Measurements from ENCODE around the gene C6orf47. TPM values are rescaled to one million over a fixed set of nuclear protein-coding genes. Genes with fewer than 3 reads are reported as not detected.

The C6orf47 gene
- total RNA-seq, 1 donor from 2014 or later = 14.1 TPM

- DNase-seq = no peak
These were observed 915 bp upstream of the C6orf47 start for GRCh38 chr6:31661262-31662123.

- DNase-seq = no peak
These were observed 763 bp downstream of the C6orf47 start for GRCh38 chr6:31659649-31660380.

GRCh38 chr6:31658983-31659648 is 1.5 kb downstream of the C6orf47 start:
- no peak for DNase-seq

DNA sequence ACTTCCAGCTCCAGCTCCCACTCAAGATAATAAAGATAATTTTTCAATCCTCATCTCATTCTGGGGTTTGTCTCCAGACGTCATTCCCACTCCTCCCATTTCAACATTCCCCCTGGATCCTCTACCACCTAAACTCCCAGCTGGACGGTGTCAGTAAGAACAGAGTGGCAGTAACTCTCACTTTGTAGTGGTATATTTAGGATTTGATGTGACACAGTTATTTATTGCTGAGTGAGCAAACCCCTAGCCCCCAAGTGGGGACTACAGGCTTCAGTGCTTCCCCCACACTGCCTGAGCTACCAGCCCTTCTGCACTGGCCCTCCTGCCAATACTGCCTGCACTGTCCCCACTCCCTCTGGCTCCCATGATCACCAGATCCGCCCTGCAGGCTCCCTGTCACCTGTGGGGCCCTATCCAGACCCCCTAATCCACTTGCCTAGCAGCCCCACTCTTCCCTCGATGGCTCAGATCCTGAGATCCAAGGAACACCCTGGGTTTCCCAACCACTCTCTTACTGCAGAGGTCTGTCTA is 2.4 kb downstream of the C6orf47 start:
- no peak for DNase-seq

- DNase-seq = no peak
These were observed 3.0 kb downstream of the C6orf47 start for GRCh38 chr6:31657406-31658157.

- DNase-seq = no peak
These were observed 5.0 kb downstream of the C6orf47 start, which contains the start of gene APOM for GRCh38 chr6:31655349-31656237. APOM (plus strand) TSS chr6:31655894; CDS start chr6:31655967, 73 bp downstream.

- no peak for DNase-seq
These were observed 5.8 kb downstream of the C6orf47 start for GRCh38 chr6:31654574-31655348.

GRCh38 chr6:31652925-31653724 is 7.5 kb downstream of the C6orf47 start:
- DNase-seq = no peak

DNA sequence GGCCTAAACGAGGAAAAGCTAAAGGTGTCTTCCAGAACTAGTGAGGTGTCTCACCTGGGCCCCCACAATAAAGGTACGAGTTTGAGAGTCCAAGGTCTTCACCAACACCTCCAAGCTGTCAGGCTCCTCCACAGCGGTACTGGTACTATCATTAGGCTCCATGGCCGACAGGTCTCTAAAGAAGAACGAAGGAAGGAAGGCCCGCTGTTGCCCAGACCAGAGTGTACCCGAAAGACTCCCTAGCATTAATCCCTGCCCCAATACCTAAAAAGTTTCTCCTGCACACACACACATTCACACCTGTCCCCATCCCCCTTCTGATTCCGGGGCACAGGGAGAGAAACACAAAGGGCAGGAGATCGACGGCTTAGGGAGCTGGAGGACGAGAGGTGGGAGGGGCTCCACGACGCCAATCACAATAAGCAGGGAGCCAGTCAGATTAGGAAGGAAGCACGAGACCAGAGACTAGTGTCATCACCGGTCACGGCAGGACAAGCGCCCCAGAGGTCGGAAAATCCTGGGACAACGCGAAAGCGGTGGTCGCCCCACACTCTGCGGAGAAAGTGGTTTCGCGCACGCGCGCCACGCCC is 8.9 kb downstream of the C6orf47 start:
- DNase-seq = no peak

DNA sequence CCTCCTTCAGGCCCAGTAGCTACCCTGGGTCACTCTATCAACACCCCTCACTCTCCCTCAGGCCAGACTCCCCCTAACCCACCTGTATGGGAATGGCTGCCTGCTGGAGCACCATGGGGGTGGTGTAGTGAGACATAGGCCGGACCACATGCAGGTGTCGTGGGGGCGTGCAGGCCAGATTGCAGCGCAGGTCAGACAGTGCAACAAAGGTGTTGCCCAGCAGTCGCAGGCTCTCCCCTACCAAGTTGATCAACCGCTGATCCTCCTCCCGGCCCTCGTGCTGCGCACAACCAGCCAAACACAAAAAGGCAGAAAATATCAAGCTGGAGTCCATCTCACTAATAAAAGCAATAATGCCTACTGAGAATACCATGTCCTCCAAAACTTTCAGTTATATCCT is 15.3 kb downstream of the C6orf47 start:
- no peak for DNase-seq

- no peak for DNase-seq
These were observed 16.6 kb downstream of the C6orf47 start for GRCh38 chr6:31643818-31644454.

DNA sequence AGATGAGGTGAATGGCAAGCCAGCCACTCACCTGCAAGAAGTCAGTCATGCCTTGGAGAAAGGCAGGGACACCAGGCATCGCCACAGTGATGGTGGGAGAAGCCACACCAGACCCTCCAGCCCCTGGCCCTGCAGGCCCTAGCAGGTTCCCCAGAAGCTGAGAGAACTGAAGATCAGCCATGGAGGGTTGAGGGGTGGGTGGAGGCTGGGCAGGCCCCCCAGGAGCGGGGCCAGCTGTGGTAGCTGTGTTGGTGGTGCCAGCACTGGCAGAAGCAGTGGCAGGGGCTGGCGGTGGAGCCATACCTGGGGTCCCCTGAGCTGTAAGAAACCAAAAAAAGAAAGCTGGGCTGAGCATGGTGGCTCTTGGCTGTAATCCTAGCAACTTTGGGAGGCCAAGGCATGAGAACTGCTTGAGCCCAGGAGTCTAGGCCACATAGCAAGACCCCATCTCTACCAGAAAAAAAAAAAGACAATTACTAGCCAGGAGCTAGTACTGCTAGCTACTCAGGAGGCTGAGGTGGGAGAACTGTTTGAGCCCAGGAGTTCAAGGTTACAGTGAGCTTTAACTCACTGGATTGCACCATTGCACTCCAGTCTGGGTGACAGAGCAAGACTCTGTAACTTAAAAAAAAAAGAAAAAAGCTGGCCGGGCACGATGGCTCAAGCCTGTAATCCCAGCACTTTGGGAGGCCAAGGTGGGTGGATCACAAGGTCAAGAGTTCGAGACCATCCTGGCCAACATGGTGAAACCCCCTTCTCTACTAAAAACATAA is 17.6 kb downstream of the C6orf47 start:
- DNase-seq = no peak

GRCh38 chr6:31641370-31641769 is 19.2 kb downstream of the C6orf47 start:
- DNase-seq = no peak

GRCh38 chr6:31640612-31641011 is 20.0 kb downstream of the C6orf47 start:
- no peak for DNase-seq

DNA sequence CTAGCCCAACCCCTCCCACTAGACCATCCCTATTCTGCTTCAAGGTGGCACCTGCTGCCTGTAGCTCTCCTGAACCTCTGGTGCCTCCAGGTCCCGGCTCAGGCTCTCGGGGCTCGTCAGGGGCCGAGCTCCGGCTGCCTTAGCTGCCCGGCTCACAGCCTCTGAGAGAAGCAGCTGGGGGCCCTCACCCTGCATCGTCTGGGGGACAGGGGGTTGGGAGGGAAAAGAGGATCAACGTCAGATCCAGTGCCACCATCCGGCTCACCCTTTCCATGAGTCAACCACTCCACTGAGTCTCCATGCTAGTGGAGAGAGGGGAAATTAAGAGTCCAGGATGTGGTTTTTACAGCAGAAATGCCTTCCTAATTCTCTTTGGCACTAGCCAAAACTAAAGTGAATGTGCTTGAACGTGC is 21.1 kb downstream of the C6orf47 start:
- no peak for DNase-seq

DNA sequence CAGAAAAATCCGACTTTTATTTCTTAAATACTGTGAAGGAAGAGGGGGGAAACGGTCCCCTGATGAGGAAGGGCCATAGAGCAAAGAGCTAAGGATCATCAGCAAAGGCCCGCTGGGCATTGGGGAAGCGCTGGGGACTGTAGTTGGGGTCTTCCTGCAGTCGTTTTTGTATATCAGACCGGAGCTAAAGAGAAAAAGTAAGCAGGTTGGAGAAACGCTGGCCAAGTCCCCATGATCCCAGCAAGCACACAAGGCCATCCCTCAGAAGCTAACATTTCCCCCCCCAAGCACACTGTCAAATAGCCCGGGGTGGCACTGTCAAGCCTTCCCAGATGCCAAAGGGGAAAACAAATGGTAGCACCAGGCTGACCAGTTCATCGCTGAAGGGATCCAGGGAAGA is 21.5 kb downstream of the C6orf47 start:
- DNase-seq = no peak
